PC-3 (cell line): Measurements from ENCODE around the gene DCDC2.
"Not testable (repeated sequence)": the region's sequence is repeated elsewhere in the genome, so short reads cannot be mapped to it uniquely, and the experiment has no call there.

ENCODE experiments used
- CTCF ChIP-seq: fragments of 300-600 bp; sonication (generic); conservative IDR thresholded peaks from 2 replicates; pipeline ENCODE4 v1.5.1; 2017; ENCODE audit warnings: antibody characterized with exemption, low read depth, mild to moderate bottlenecking, low read length
- EZH2phosphoT487 ChIP-seq: fragments of 300-600 bp; sonication (generic); IDR thresholded peaks from 2 replicates; pipeline ENCODE4 v1.6.1; 2018; ENCODE audit warnings: mild to moderate bottlenecking, antibody characterized with exemption, low read length, borderline replicate concordance

GRCh38 chr6:24362363-24362762 lies 4.5 kb upstream of the DCDC2 start:
- TF ChIP-seq CTCF, EZH2phosphoT487: not testable (repeated sequence)
